Vagina (tissue), 2 donors: ENCODE data around the gene TSC22D4.

Experiments
- CTCF ChIP-seq, 3 experiments: fragments of 450-650 bp in 2 of 3; fragments of 200-600 bp in 1 of 3; sonication (generic) in 1 of 3; IDR thresholded peaks; one replicate each; pipeline ENCODE4 v1.5.1; 2017 to 2019; ENCODE audit warnings: antibody characterized with exemption in 3 of 3, mild to moderate bottlenecking in 2 of 3, moderate library complexity in 2 of 3
- POLR2AphosphoS5 ChIP-seq, 2 donors: sonication (generic); formaldehyde crosslinking; IDR thresholded peaks; one replicate each; pipeline ENCODE4 v1.9.0; 2017; ENCODE audit warnings: antibody characterized with exemption in 2 of 2, mild to moderate bottlenecking in 2 of 2, low read depth in 1 of 2; ENCODE audit not compliant: insufficient read depth in 1 of 2

- TF ChIP-seq CTCF (IDR thresholded peaks at IDR 0.05) (no peak), POLR2AphosphoS5 (IDR thresholded peaks at IDR 0.05; ENCODE audit: insufficient read depth in 1 of 2, low read depth in 1 of 2) (no peak)
Observed at GRCh38 chr7:100446040-100446439, 33.0 kb downstream of the TSC22D4 start.
